Esophagus muscularis mucosa (tissue), 4 donors: ENCODE data around the gene PDE4D. TPM values are rescaled to one million over a fixed set of nuclear protein-coding genes. Genes with fewer than 3 reads are reported as not detected.

Experiments
- DNase-seq: peaks from one replicate; pipeline ENCODE4 v3.0.0-alpha.2; 2017; ENCODE audit errors: extremely low spot score
- H3K27ac ChIP-seq, 4 donors: fragments of 200-600 bp; sonication (generic); replicated peaks in 1 of 4; 1 replicate in 3 of 4; 2 replicates in 1 of 4; pipeline ENCODE4 v1.5.1; 2016 to 2019; ENCODE audit warnings: mild to moderate bottlenecking in 1 of 4
- H3K27me3 ChIP-seq, 4 donors: fragments of 200-600 bp; sonication (generic); one replicate each; pipeline versions ENCODE4 v1.5.1 to v1.6.0; 2016 to 2019
- H3K36me3 ChIP-seq, 4 donors: fragments of 200-600 bp; sonication (generic); one replicate each; pipeline ENCODE4 v1.5.1; 2016 to 2019
- H3K4me1 ChIP-seq, 4 donors: fragments of 200-600 bp; sonication (generic); one replicate each; pipeline ENCODE4 v1.5.1; 2016 to 2019
- H3K4me3 ChIP-seq, 4 donors: fragments of 200-600 bp; sonication (generic); 1 replicate in 2 of 4; 2 replicates in 2 of 4; pipeline ENCODE4 v1.5.1; 2016 to 2019; ENCODE audit warnings: mild to moderate bottlenecking in 4 of 4, moderate library complexity in 1 of 4
- H3K9me3 ChIP-seq, 4 donors: fragments of 200-600 bp; sonication (generic); 1 replicate in 3 of 4; 2 replicates in 1 of 4; pipeline ENCODE4 v1.5.1; 2016 to 2019
- EP300 ChIP-seq: sonication (generic); formaldehyde crosslinking; IDR thresholded peaks from one replicate; pipeline ENCODE4 v1.6.1; 2017; ENCODE audit warnings: antibody characterized with exemption
- POLR2A ChIP-seq: fragments of 450-650 bp; IDR thresholded peaks from one replicate; pipeline ENCODE4 v1.6.1; 2017; ENCODE audit warnings: antibody characterized with exemption, moderate library complexity, mild to moderate bottlenecking, low read depth
- POLR2AphosphoS5 ChIP-seq, 2 donors: sonication (generic); formaldehyde crosslinking; IDR thresholded peaks; one replicate each; pipeline ENCODE4 v1.6.1; 2017; ENCODE audit warnings: antibody characterized with exemption in 2 of 2
- WGBS: methylation state at CpG from one replicate; pipeline ENCODE4 v1.1.5; 2018; 5-methylcytosine and 5-hydroxymethylcytosine counted together
- intact Hi-C: fragments of 100-400 bp; cut with DNase I; formaldehyde crosslinking; loops from one replicate; pipeline ENCODE4 v1.15.1; 2023
- total RNA-seq, 4 donors: library from RNA; depleted of rRNA; stranded (reverse); fragments of >200 nt; gene quantifications; one replicate each; pipeline versions ENCODE4 v1.1.0 to v1.2.1, GENCODE V29; 2016
- TF ChIP-seq, protein P1 (sequence below), 3 experiments: fragments of 200-600 bp in 2 of 3; fragments of 450-650 bp in 1 of 3; sonication (generic) in 2 of 3; IDR thresholded peaks; one replicate each; pipeline ENCODE4 v1.5.1; 2017 to 2019; ENCODE audit warnings: antibody characterized with exemption in 3 of 3, mild to moderate bottlenecking in 2 of 3, moderate library complexity in 1 of 3

The PDE4D gene
- total RNA-seq, 4 donors from 2014 or later: 39.2 to 87.0 (median 50.2) TPM

DNA sequence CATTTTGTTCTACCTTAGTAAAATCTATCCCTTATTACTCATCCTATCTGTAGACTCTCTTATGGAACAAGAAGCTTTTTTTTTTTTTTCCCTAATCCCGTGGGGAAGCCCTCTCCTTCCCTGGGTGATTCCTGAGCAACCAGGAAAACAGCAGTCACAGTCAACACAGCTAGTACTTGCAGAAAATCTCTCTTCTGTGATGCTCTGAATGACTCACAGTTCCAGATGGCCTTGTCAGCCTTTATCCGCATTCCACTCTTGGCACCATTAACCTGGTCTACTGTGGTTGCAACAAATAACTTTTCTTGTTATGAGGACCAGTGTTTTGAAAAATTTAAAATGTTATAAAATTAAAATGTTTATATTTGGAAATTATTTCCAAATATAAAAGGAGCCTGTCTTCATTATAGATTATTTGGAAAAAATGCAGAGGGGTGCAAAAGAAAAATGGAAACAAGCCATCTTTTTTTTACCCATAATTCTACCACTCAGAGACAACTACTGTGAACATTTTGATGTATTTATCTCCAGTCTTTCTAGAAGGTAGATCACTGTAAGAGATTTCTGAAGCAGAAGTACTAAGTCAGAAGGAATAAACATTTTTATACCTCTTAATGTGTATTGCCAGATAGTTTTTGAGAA lies 824.0 kb downstream of the PDE4D start:
- 38% methylated on average over 2 of the region's 2 CpGs for WGBS
- TF ChIP-seq EP300 (no peak), POLR2AphosphoS5 (IDR thresholded peaks at IDR 0.05) (peak; percentile 17 to 50)
- intact Hi-C loops: no loop called here

DNA sequence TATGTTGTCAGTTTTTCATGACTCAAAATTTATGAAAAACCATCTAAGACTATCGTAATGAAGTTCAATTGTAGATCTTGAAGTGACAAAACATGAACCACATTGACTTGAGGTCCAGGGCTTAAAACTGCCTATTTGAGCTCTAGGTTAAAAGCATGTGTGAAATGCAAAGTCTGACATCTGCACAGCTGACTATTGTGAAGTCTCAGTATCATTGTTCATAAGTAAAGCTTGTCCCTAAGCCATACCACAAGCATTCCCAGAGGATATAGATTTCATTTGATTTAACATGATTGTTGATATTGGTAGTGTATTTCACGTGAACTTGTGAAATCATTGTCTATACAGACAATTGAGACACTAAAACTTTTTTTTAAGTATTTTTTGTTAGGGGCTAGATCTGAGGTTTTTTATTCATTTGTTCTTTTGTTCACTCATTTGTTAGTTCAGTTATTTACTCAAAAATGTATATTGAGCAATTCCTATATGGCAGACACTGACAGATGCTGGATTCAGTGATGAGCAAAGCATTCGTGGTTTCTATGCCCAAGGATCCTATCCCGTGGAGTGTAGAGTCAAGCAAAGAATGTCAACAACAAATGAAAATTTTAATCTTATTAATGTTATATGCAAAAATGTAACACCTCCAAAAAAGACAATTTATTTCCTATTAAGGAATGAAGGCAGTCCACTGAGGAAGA lies 825.4 kb downstream of the PDE4D start:
- Histone ChIP-seq H3K27ac (no peak overlapping the region), H3K36me3 (no peaks in the 10 kb centered on the region), H3K9me3 (no peaks in the 10 kb centered on the region), H3K27me3 (no peaks in the 10 kb centered on the region), H3K4me1 (peaks cover 0 to 21% (median 13%) of the 10 kb centered on the region in 4 donors), H3K4me3 (no peak overlapping the region)
- WGBS: 93% methylated on average over 4 of the region's 4 CpGs
- TF ChIP-seq POLR2A: no peak
- no peak for TF ChIP-seq POLR2AphosphoS5 (IDR thresholded peaks at IDR 0.05)
- TF ChIP-seq, protein P1, sequence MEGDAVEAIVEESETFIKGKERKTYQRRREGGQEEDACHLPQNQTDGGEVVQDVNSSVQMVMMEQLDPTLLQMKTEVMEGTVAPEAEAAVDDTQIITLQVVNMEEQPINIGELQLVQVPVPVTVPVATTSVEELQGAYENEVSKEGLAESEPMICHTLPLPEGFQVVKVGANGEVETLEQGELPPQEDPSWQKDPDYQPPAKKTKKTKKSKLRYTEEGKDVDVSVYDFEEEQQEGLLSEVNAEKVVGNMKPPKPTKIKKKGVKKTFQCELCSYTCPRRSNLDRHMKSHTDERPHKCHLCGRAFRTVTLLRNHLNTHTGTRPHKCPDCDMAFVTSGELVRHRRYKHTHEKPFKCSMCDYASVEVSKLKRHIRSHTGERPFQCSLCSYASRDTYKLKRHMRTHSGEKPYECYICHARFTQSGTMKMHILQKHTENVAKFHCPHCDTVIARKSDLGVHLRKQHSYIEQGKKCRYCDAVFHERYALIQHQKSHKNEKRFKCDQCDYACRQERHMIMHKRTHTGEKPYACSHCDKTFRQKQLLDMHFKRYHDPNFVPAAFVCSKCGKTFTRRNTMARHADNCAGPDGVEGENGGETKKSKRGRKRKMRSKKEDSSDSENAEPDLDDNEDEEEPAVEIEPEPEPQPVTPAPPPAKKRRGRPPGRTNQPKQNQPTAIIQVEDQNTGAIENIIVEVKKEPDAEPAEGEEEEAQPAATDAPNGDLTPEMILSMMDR (IDR thresholded peaks at IDR 0.05): no peak
- intact Hi-C loops: no loop called here
- DNase-seq: no peak

More for the DNA sequence above, 824.0 kb downstream of the PDE4D start:
- Histone ChIP-seq H3K9me3 (no peaks in the 10 kb centered on the region), H3K27me3 (no peaks in the 10 kb centered on the region), H3K36me3 (no peaks in the 10 kb centered on the region), H3K4me1 (peaks cover 0 to 8% (median 4%) of the 10 kb centered on the region in 4 donors), H3K4me3 (no peak overlapping the region), H3K27ac (no peak overlapping the region)
- no peak for DNase-seq

DNA sequence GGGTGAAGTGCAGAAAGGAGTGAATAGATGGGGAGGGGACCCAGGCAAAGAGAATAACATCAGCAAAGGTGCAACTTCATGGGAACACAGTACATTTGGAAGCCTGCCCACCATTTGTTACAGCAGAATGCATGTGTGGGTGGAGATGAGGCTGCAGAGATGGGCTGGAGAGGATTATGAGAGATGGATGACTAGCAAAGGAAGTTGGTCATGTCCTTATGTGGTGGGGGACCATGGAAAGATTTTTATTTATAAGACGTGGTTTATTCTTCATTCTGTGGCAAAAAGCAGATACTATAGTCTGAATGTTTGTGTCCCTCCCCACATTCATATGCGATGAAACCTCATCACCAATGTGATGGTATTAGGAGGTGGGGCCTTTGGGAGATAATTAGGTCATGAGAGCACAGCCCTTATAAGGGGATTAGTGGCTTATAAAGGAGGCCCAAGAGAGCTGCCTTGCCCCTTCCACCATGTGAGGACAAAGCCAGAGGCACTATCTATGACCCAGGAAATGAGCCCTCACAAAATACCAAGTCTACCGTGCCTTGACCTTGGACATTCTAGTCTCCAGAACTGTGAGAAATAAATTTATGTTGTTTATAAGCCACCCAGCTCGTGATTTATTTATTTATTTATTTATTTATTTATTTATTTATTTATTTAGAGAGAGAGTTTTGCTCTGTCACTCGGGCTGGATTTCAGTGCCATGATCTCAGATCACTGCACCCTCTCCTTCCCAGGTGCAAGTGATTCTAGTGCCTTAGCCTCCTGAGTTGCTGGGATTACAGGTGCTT lies 827.0 kb downstream of the PDE4D start:
- TF ChIP-seq, protein P1 (IDR thresholded peaks at IDR 0.05): no peak
- TF ChIP-seq EP300 (no peak), POLR2AphosphoS5 (IDR thresholded peaks at IDR 0.05) (no peak), POLR2A (no peak)
- H3K9me3 ChIP-seq: no peaks in the 10 kb centered on the region
- intact Hi-C loops: no loop called here
- DNase-seq: no peak
- no peaks in the 10 kb centered on the region for H3K36me3 ChIP-seq
- H3K4me1 ChIP-seq: peaks cover 0 to 29% (median 18%) of the 10 kb centered on the region in 4 donors
- H3K4me3 ChIP-seq: no peak overlapping the region
- H3K27ac ChIP-seq: no peak overlapping the region
- 88% methylated on average over 5 of the region's 5 CpGs for WGBS
- H3K27me3 ChIP-seq: no peaks in the 10 kb centered on the region

DNA sequence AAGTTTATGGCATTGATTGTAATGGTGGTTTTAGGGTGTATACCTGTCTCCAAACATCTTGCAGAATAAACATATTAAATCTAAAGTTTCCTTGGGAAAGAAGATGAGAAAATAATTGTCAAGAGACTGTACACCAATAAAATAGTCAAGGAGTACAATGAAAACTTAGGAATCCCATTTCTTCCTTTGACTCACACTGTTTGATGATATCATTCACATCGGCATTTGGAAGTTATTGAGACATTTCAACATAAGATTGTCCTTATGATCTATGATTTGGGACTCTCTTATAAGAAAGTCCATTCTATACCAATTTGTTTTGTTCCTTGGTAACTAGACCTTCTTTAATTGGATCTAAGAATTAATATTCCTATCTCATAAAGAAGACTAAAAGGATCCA lies 828.0 kb downstream of the PDE4D start:
- no peaks in the 10 kb centered on the region for H3K36me3 ChIP-seq
- H3K27me3 ChIP-seq: no peaks in the 10 kb centered on the region
- H3K4me1 ChIP-seq: peaks cover 0 to 29% (median 18%) of the 10 kb centered on the region in 4 donors
- H3K27ac ChIP-seq: no peak overlapping the region
- H3K9me3 ChIP-seq: no peaks in the 10 kb centered on the region
- 97% methylated on average over 1 of the region's 1 CpG for WGBS
- no peak for DNase-seq
- TF ChIP-seq, protein P1 (IDR thresholded peaks at IDR 0.05): no peak
- TF ChIP-seq POLR2A (no peak), EP300 (no peak), POLR2AphosphoS5 (IDR thresholded peaks at IDR 0.05) (no peak)
- H3K4me3 ChIP-seq: no peak overlapping the region
- intact Hi-C loops: no loop called here

DNA sequence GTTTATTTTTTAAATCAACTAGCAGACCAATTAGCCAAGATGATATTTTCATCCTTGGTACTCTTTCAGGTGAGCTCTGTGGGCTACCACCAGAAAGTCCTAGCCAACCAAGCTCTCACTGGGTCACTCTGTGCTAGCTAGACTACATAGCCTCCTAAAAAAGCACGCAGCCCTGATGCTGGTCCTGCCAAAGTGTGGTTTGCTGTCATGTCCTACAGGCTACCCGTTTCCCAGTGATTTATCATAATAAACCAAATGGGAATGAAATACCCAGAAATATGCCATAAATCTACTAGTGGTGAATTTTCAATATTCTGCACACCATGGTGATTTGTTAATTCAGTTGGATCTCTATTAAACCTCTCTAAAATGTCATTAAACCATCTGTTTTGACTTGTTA lies 829.2 kb downstream of the PDE4D start:
- WGBS: 32% methylated on average over 2 of the region's 2 CpGs
- H3K27ac ChIP-seq: no peak overlapping the region
- no peaks in the 10 kb centered on the region for H3K9me3 ChIP-seq
- DNase-seq: no peak
- peaks cover 0 to 28% (median 17%) of the 10 kb centered on the region in 4 donors for H3K4me1 ChIP-seq
- H3K4me3 ChIP-seq: no peak overlapping the region
- no peaks in the 10 kb centered on the region for H3K36me3 ChIP-seq
- intact Hi-C loops: no loop called here
- TF ChIP-seq EP300 (no peak), POLR2A (no peak), POLR2AphosphoS5 (IDR thresholded peaks at IDR 0.05) (no peak)
- TF ChIP-seq, protein P1 (IDR thresholded peaks at IDR 0.05): no peak
- no peaks in the 10 kb centered on the region for H3K27me3 ChIP-seq
